Fibroblast of the aortic adventitia (primary cell): ENCODE results near the gene TTYH2. TPM values are rescaled to one million over a fixed set of nuclear protein-coding genes. Genes with fewer than 3 reads are reported as not detected.

Experiments used
- DNase-seq: peaks from one replicate; pipeline ENCODE4 v3.0.0-alpha.2; 2010; ENCODE audit warnings: low read depth
- H3K4me3 ChIP-seq: 2 replicates; pipeline ENCODE4 v1.5.1; 2011; ENCODE audit warnings: low read depth, mild to moderate bottlenecking, control low read depth, low read length, moderate library complexity
- CTCF ChIP-seq: IDR thresholded peaks from 2 replicates; pipeline ENCODE4 v1.5.1; 2011; ENCODE audit warnings: mild to moderate bottlenecking, low read length, control low read depth, inconsistent platforms; ENCODE audit not compliant: insufficient read depth
- total RNA-seq: library from RNA; depleted of rRNA; stranded (reverse); fragments of >200 nt; gene quantifications from 2 replicates; pipeline ENCODE4 v1.2.3, GENCODE V29; 2012; ENCODE audit warnings: low replicate concordance

Gene TTYH2
- total RNA-seq, 1 donor = 0.54 TPM

- H3K4me3 ChIP-seq = no peak overlapping the region
These were observed 1.3 kb downstream of the TTYH2 start for GRCh38 chr17:74214484-74215341.

GRCh38 chr17:74215342-74215727 is 2.0 kb downstream of the TTYH2 start:
- DNase-seq = no peak
- H3K4me3 ChIP-seq = no peak overlapping the region
- TF ChIP-seq CTCF = no peak

More at GRCh38 chr17:74214484-74215341, 1.3 kb downstream of the TTYH2 start:
- no peak for DNase-seq
- no peak for TF ChIP-seq CTCF

GRCh38 chr17:74216505-74216904 is 3.1 kb downstream of the TTYH2 start:
- no peak for DNase-seq
- TF ChIP-seq CTCF = no peak
- no peak overlapping the region for H3K4me3 ChIP-seq

DNA sequence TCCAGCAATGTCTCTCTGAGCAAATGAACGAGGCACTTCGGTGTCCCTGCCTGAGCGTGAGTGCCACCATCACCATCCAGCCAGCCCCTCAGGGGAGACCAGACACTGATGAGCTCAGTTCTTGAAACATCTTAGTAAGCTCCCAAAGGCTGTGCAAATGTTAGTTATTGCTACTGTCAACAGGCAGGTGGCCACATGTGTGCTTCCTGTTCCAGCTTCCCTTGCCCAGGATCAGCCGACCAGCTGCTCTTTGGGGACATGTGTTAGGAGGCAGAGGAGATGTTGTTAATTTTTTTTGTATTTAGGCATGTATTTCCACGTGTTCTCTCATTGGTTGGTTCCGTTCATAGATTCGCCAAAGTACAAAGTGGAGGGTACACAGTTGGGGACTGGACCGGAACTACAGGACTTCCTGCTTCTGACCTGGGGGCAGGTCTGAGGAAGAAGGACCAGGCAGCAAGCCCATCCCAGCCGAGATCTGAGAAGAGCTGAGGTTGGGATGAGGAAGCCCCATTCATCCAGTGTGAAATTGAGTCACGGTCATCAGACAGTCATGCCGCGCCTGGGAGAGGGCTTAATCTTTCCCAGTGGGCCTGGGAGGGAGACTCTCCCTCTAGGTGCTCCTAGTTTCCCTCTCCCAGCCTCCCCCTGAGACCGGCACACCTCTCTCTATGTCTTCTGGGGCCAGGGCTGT is 3.8 kb downstream of the TTYH2 start:
- DNase-seq = no peak
- H3K4me3 ChIP-seq = no peak overlapping the region
- TF ChIP-seq CTCF = no peak

DNA sequence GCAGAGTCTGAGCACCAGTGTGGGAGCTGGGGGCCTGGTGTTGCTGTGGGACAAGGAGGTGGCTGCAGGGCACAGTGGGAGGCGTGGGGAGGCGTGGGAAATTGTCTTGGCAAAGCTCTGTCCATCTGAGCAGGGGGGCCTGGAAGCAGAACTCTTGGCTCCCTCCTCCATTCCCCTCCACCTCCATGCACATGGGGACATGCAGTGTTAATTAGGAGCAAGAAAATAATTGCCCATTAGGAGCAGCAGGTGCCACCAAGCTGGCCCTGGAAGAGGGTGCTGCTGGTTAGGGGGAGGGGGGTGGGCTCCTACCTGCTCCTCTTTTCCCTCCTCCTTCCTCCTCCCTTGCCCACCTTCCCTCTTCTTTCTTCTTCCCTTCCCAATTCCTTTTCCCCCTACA is 4.5 kb downstream of the TTYH2 start:
- no peak overlapping the region for H3K4me3 ChIP-seq
- no peak for TF ChIP-seq CTCF
- no peak for DNase-seq

GRCh38 chr17:74218436-74218835 is 5.1 kb downstream of the TTYH2 start:
- TF ChIP-seq CTCF = no peak
- no peak overlapping the region for H3K4me3 ChIP-seq
- peak; percentile 79 for DNase-seq
